ENCODE data around the gene CRELD2. TPM values are rescaled to one million over a fixed set of nuclear protein-coding genes. Genes with fewer than 3 reads are reported as not detected.

The CRELD2 gene
- total and polyA plus RNA-seq, 2 of the 13 experiments (the other 11 are each of a cell fraction or from before 2014, with no cell fraction given), result 17.2 to 44.7 TPM

GRCh38 chr22:49954991-49955580 is 36.7 kb downstream of the CRELD2 start (continued):
- TF ChIP-seq ATF6 (CRISPR knock-in tag; conservative IDR thresholded peaks at IDR 0.05), result no peak
- no peak for TF ChIP-seq DNMT3B (CRISPR knock-in tag; conservative IDR thresholded peaks at IDR 0.05)
- TF ChIP-seq BRD4 (CRISPR knock-in tag; IDR thresholded peaks at IDR 0.05), result 0 out of 2 replicates have a peak, but pooled peaks have one; percentile 10
- no peak for TF ChIP-seq RAD51 (IDR thresholded peaks at IDR 0.05; ENCODE audit: borderline replicate concordance)
- no peak for TF ChIP-seq SOX5 (CRISPR knock-in tag; IDR thresholded peaks at IDR 0.05; ENCODE audit: borderline replicate concordance)
- TF ChIP-seq NFKBIZ (CRISPR knock-in tag; IDR thresholded peaks at IDR 0.05), result no peak
- TF ChIP-seq EZH2 (conservative IDR thresholded peaks at IDR 0.05; ENCODE audit: low read depth, low read length), result no peak
- TF ChIP-seq CC2D1A (CRISPR knock-in tag; IDR thresholded peaks at IDR 0.05), result 0 out of 2 replicates have a peak, but pooled peaks have one; percentile 12
- no peak for TF ChIP-seq SIX4 (CRISPR knock-in tag; IDR thresholded peaks at IDR 0.05)
- TF ChIP-seq MAX (IDR thresholded peaks at IDR 0.05), result peak; percentile 72

- POLR2A ChIA-PET, result interaction anchor here (1.1 to 18.6 kb wide), 4 partner anchors 4 to 21 kb away, joined by 5 to 722 read pairs (median 502); partner anchors contain the start of gene PIM3
- Histone ChIP-seq H3K4me2 (ENCODE audit: low read depth, low read length) (peak overlapping the region; percentile 42), H3K9ac (ENCODE audit: insufficient read depth, low read depth, low read length) (peak overlapping the region; percentile 11), H3K4me3 (replicated peaks in 1 of 3; ENCODE audit: insufficient read depth in 1 of 3, low read depth in 2 of 3, low read length in 3 of 3) (peak overlapping the region in 1 of 3 experiments; percentile 43; a peak in 1 of 6 replicates), H3K36me3 (replicated peaks in 1 of 2; ENCODE audit: control insufficient read depth in 1 of 2, insufficient read depth in 2 of 2, low read length in 2 of 2) (no peaks in the 10 kb centered on the region), H4K20me1 (ENCODE audit: insufficient read depth, low read length) (no peaks in the 10 kb centered on the region), H3K79me2 (ENCODE audit: insufficient read depth, low read length) (peaks cover 7% of the 10 kb centered on the region), H2AFZ (ENCODE audit: low read length) (no peak overlapping the region), H3K27ac (ENCODE audit: extremely low read length, insufficient read depth, low read length) (peak overlapping the region; percentile 3), H3K27me3 (ENCODE audit: control insufficient read depth in 1 of 2, insufficient read depth in 2 of 2, low read length in 2 of 2) (no peaks in the 10 kb centered on the region; a peak in 1 of 5 replicates), H3K4me1 (ENCODE audit: insufficient read depth, low read length) (peaks cover 92% of the 10 kb centered on the region), H3K9me3 (ENCODE audit: low read length) (no peaks in the 10 kb centered on the region)
- DNase-seq (ENCODE audit: low spot score) (no peak), FAIRE-seq (no peak), ATAC-seq (no peak)
- CTCF ChIA-PET (ENCODE audit: low intra/inter-chr PET ratio, low total read pairs), result no interaction called here
- intact Hi-C loops (cut with micrococcal nuclease; ENCODE audit: unreplicated experiment) (loop anchor here (2.0 kb wide), 1 partner anchor 25 kb away; no protein-coding TSS in a partner anchor), in situ Hi-C loops (cut with HindIII; ENCODE audit: extremely low pct_ligation_motif_present, low pct_unique_long_range_greater_than_20kb) (no loop called here)
- BruUV-seq (replicated peaks), result no TSS peak
- 33% methylated on average over 3 of the region's 22 CpGs for WGBS (ENCODE audit: low lambda C conversion rate)
- TF ChIP-seq TOE1 (CRISPR knock-in tag; IDR thresholded peaks at IDR 0.05) (no peak), FLYWCH1 (CRISPR knock-in tag; IDR thresholded peaks at IDR 0.05) (no peak), SKIL (CRISPR knock-in tag; IDR thresholded peaks at IDR 0.05; ENCODE audit: borderline replicate concordance) (peak; percentile 79), GATAD2A (CRISPR knock-in tag; IDR thresholded peaks at IDR 0.05) (peak; percentile 54), ISX (CRISPR knock-in tag; conservative IDR thresholded peaks at IDR 0.05) (no peak), TCF7L2 (IDR thresholded peaks at IDR 0.05; ENCODE audit: low read depth, low read length) (no peak), TBX3 (IDR thresholded peaks at IDR 0.05; ENCODE audit: borderline replicate concordance) (no peak), ZNF772 (CRISPR knock-in tag; IDR thresholded peaks at IDR 0.05) (peak; percentile 68; the same call in 1 of the 2 replicates), AGO2 (optimal IDR thresholded peaks at IDR 0.05; ENCODE audit: low read depth, low read length) (no peak), ZNF720 (CRISPR knock-in tag; IDR thresholded peaks at IDR 0.05) (no peak)
Observed at GRCh38 chr22:49955581-49956417, 37.4 kb downstream of the CRELD2 start.

Data from HepG2 (cell line).